B cell (primary cell): Measurements from ENCODE around the gene MAML3.

Experiments
- EZH2 ChIP-seq: IDR thresholded peaks from 2 replicates; pipeline ENCODE4 v1.6.1; 2012; ENCODE audit warnings: borderline replicate concordance, low read depth, mild to moderate bottlenecking, moderate library complexity, low read length; ENCODE audit not compliant: insufficient read depth, poor library complexity, severe bottlenecking
- TF ChIP-seq, protein P1 (sequence below): fragments of 200-600 bp; IDR thresholded peaks from one replicate; pipeline ENCODE4 v1.8.0; 2022; ENCODE audit warnings: antibody characterized with exemption, mild to moderate bottlenecking

DNA sequence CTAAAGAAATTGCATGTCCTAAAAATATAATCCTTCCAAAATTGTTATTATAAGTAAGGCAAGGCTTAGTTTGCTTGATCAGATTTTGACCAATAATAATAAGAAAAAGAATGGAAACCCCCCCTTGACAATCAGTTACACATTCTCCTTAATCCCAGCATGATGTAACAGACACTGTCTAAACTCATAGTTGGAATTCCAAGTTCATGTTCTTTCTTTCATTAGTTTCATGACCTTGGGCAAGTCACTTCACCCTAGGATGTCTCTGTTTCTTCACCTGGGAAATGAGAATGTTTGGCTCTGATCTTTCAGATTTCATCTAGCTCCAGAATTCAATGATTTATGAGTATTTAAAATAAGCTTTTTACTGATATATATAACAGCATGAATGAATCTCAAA is 64.8 kb downstream of the MAML3 start:
- TF ChIP-seq EZH2: no peak
- TF ChIP-seq, protein P1, sequence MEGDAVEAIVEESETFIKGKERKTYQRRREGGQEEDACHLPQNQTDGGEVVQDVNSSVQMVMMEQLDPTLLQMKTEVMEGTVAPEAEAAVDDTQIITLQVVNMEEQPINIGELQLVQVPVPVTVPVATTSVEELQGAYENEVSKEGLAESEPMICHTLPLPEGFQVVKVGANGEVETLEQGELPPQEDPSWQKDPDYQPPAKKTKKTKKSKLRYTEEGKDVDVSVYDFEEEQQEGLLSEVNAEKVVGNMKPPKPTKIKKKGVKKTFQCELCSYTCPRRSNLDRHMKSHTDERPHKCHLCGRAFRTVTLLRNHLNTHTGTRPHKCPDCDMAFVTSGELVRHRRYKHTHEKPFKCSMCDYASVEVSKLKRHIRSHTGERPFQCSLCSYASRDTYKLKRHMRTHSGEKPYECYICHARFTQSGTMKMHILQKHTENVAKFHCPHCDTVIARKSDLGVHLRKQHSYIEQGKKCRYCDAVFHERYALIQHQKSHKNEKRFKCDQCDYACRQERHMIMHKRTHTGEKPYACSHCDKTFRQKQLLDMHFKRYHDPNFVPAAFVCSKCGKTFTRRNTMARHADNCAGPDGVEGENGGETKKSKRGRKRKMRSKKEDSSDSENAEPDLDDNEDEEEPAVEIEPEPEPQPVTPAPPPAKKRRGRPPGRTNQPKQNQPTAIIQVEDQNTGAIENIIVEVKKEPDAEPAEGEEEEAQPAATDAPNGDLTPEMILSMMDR: no peak
